Left colon (tissue), 2 donors: ENCODE measurements around the gene SH3GLB2. TPM values are rescaled to one million over a fixed set of nuclear protein-coding genes. Genes with fewer than 3 reads are reported as not detected.
"Not testable (repeated sequence)": the region's sequence is repeated elsewhere in the genome, so short reads cannot be mapped to it uniquely, and the experiment has no call there.

Experiments used
- ATAC-seq: fragments of 200-7000 bp; cut with Tn5 transposase; one replicate; pipeline ENCODE4 v1.9.1; 2020; ENCODE audit warnings: mild to moderate bottlenecking, moderate library complexity
- DNase-seq, 2 donors: peaks; one replicate each; pipeline ENCODE4 v3.0.0-alpha.2; 2020
- intact Hi-C, 2 donors: fragments of 100-400 bp; cut with DNase I in 1 of 2; cut with micrococcal nuclease in 1 of 2; formaldehyde crosslinking; loops; one replicate each; pipeline versions ENCODE4 v1.11.2 to v1.14.0; 2022; cut with DNase I, micrococcal nuclease
- total RNA-seq, 2 donors: library from RNA; stranded (reverse); fragmentation: NEBNext Ultra II Directional; extraction: Animal tissue kit (Norgen Biotek cat#: 25700); gene quantifications; one replicate each; pipeline ENCODE4 v1.2.1, GENCODE V29; 2021
- donor health status: DM: no; HTN: no; CAD: no.
- donor health status: DM: yes; HTN: yes; CAD: no.

The SH3GLB2 gene
- total RNA-seq, 2 donors from 2014 or later = 158 to 169 TPM

DNA sequence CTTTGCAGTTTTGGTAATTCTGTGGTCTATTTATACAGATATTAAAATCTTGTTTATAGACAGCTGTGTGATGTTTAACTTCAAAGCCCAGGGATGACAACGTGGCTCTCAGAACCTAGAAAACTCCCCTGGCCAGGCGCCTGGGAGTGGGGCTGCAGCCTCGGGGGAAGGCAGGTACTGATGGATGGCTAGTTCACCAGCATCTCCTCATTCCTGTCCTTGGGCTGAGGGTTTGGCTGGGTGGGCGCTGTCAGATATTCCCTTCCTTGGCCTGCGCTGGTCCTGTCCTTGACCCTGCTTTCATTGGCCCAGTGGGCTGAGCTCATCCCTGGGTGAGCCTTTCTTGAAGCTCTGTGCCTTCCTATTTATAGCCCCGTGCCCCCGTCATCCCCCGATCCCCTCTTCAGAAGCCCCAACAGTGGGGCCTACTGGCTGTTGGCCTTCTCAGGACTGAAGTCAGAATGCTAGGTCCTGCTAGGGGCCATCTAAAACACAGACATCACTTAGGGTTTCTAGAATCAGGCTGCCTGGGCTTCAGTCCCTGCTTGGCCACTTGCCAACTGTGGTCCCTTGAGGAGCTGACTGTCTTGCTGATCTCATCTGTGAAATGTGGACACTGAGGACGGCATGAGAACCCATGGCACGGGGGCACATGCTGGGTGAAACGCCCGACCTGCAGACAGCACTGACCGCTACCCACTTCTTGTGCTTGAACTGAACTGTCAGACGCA is 20.9 kb downstream of the SH3GLB2 start:
- intact Hi-C loops = no loop called here
- peak; percentile 2 for ATAC-seq
- no peak for DNase-seq

DNA sequence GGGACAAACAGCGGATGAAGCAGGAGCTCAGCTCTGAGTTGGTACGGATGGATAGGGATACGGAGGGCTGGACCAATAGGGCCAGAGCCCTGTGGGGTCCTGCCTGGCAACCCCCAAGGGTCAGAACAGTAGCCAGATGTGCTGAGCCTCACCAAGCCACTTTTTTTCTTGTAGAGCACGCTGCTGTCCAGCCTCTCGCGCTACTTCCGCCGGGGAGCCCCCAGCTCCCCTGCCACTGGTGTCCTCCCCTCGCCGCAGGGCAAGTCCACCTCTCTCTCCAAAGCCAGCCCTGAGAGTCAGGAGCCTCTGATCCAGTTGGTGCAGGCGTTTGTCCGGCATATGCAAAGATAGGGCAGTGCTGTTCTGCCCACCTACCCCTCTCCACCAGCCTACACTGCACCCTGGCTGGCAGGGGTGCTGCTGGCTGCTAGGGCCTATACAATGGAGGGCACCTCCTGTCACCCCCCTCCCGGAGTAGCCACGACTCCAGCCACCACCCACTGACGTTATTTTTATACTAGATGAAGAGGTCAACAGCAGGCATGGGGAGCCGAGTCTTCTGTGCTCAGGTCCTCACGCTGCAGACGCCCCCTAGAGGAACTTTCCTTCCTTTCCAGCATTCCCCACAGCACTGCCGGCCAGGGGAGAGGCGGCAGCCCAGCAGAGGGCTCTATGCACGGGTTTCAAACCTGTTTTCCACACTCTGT is 21.6 kb downstream of the SH3GLB2 start:
- ATAC-seq = peak; percentile 79
- intact Hi-C loops = no loop called here
- peak; percentile 61 to 67 for DNase-seq

DNA sequence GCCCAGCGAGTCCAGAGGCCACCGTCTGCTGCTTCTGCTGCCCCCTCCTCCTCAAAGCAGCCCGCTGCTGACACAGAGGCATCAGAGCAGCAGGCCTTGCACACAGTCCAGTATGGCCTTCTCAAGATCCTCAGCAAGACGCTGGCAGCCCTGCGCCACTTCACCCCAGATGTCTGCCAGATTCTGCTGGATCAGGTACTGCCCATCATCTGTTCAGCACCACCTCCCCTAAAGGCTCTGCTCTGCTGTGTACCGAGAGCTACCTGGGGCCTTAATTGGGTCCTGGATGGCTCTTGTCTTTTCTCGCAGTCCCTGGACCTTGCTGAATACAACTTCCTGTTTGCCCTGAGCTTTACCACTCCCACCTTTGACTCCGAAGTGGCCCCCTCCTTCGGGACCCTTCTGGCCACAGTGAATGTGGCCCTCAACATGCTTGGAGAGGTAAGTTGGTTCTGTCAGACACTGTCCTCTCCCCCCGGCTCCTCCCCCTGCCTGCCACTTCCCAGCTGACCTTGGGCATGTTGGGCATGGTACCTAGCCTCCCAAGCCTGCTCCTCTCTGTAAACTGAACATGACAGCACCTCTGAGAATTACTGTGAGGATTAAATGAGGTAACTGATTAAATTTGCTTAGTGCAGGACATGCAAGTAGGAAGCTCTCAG is 22.7 kb downstream of the SH3GLB2 start:
- intact Hi-C loops = no loop called here
- ATAC-seq (no peak), DNase-seq (no peak)

DNA sequence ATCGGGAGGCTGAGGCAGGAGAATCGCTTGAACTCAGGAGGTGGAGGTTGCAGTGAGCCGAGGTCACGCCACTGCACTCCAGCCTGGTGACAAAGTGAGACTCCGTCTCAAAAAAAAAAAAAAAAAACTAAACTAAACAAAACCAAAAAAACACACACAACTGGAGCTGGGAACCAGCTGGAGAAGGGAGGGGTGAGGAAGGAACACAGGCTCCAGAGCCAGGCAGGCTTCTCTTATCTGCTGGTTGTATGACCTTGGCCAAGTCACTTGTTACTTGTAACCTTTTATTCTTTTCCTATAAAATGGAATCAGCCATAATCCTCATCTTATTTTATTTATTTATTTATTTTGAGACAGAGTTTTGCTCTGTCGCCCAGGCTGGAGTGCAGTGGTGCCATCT is 24.0 kb downstream of the SH3GLB2 start:
- intact Hi-C loops, DNase-seq: not testable (repeated sequence)

DNA sequence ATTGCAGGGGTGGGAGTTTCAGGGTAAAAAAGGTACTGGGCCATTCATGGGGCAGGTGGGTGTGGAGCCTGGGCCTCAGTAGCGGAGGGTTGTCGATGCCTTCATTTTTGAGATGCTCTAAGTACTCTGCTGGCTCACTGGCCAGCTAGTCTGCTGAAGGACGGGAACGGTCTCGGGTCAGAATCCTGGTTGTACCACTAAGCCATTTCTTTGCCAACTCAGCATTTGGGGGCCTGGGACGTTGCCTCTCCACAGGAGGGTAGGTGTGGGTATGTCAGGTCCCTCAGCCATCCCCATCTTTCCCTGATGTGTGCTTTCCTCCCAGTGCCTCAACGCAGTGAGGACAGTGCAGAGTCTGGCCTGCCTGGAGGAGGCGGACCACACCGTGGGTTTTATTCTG is 25.1 kb downstream of the SH3GLB2 start:
- intact Hi-C loops = no loop called here
- DNase-seq (no peak), ATAC-seq (no peak)

More for the DNA sequence above, 24.0 kb downstream of the SH3GLB2 start:
- not testable (repeated sequence) for ATAC-seq

DNA sequence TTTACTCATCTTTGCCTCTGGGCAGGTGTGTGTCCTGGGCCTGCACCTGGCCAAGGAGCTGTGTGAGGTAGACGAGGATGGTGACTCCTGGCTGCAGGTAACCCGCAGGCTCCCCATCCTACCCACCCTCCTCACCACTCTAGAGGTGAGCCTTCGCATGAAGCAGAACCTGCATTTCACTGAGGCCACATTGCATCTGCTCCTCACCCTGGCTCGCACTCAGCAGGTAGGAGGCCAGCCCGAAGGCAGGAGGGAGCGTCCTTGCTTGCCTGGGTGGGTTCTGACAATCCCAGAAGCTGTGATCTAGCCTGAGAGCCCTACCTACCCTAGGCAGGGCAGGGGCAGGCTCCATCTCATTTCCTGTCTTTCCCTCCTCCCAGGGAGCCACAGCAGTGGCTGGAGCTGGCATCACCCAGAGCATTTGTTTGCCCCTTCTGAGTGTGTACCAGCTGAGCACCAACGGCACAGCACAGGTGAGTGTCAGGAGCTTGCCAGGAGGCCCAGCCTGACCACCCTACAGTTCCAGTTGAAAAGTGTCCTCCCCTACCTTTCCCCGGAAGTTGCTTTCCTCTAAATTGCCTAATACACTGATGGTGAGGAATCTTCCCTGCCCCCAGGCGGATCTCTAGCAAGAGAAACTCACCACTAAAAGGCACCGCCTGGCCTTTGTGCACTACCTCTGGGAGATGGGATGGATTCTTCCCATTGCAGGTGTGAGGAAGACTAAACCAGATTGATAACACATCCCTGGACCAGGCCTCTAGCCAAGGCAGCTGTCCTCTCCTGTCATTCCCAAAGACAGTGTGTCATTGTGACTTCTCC is 26.4 kb downstream of the SH3GLB2 start:
- DNase-seq (no peak), ATAC-seq (peak; percentile 4)
- intact Hi-C loops = no loop called here

DNA sequence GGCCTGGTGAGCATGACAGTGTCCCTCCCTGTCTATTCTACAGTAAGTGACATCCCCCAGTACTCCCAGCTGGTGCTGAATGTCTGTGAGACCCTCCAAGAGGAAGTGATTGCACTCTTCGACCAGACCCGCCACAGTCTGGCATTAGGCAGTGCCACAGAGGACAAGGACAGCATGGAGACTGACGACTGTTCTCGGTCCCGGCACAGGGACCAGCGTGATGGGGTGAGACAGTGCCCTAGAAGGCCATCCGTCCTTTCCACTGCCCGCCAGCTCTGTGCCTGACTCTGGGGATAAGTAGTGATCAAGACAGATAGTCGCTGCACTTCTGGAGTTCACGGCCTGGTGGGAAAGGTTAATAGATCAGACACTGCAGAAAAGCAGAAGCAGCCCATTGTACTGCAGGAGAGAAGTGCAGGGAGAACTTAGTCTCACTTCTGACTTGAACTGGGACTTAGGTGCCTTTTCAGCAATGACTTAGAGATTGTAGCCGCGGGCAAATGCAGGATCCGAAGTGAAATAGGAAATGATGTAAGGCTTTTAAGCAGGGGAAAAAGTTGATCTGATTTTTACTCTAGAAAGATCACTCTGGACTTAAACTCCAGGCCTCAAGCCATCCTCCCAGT is 28.4 kb downstream of the SH3GLB2 start:
- DNase-seq (no peak), ATAC-seq (no peak)
- intact Hi-C loops = no loop called here

DNA sequence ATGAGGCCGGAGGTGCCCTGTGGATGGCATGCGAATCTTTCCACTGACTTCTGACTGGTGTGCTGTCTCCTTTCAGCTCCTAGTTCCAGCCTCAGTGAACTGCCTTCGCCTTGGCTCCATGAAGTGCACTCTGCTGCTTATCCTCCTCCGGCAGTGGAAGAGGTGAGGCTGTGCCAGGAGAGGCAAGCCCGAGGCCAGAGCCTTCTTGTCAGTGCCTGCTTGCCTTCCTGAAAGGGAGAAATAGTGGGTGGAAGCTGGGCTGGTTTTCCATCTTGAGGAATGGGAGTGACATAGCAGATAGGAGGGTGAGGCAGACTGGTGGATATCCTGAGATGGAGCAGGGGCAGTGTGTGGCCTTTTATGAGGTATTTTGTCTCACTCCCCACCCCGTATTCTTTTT is 29.7 kb downstream of the SH3GLB2 start:
- ATAC-seq (no peak), DNase-seq (no peak)
- intact Hi-C loops = no loop called here

DNA sequence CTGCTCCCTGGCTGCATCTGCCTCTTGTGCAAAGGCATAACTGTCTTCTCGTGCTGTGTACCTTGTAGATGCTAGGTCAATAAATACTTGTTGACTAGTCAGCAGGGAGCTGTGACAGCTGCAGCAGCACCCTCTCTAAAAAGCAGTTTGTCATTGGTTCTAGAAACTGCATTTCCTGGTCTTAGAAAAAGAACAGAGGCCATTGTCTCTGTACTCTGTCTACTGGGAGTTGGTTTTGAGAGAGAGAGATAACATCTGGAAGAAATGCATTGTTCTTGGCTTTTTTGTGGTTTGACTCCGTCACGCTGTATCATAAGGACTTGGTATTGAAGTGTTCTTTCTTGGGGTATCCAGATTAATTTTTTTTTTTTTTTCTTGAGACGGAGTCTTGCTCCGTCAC is 32.3 kb downstream of the SH3GLB2 start:
- ATAC-seq = no peak
- no peak for DNase-seq
- intact Hi-C loops = no loop called here

DNA sequence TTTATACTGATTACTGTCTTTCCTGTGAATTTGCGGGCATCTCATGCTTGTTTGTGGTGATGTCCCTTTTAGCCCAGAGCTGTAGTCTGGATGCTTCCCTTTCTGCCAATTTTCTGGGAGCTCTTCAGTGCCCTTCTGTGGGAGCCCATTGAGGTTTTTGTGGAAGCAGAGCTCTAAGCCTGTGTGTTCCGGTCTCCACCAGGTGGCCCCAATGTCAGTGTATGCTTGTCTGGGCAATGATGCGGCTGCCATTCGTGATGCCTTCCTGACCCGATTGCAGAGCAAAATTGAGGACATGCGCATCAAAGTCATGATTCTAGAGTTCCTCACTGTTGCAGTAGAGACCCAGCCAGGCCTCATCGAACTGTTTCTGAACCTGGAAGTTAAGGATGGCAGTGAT is 35.1 kb downstream of the SH3GLB2 start:
- DNase-seq = no peak

DNA sequence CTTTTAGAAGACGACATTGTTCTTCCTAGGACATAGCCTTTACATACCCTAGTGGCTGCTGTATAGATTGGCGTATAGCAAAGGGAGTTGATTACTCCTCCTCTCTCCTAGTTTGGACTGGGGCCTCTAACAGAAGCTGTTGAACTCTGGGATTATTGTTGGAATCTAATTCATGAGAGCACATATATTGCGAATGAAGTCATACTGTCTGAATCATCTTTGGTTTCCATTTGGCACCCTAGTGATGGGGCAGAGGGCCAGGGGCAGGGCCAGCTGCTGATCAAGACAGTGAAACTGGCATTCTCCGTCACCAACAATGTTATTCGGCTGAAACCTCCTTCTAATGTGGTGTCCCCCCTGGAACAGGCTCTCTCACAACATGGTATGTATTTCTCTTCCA is 40.3 kb downstream of the SH3GLB2 start:
- intact Hi-C loops = no loop called here
- ATAC-seq = no peak
- DNase-seq = no peak

More for the DNA sequence above, 35.1 kb downstream of the SH3GLB2 start:
- peak; percentile 41 for ATAC-seq
- intact Hi-C loops = no loop called here

DNA sequence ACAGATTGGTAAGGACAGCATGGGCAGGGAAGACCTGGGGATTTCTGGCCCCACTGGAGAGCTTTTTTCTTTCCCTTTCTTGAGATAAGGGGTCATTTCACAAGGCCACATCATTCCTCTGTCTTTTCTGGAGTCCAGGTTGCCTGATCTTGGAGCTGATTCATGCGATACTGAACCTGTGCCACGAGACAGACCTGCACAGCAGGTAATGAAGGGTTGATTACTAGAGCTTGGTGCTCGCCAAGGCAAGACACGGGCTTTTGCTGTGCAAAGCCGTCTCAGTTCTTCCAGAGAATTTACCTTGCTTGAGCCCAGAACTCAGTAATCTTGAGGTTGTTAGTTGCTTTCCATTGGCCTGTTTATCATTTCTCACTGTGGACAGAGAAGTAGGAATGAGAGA is 41.5 kb downstream of the SH3GLB2 start:
- intact Hi-C loops = no loop called here
- no peak for ATAC-seq
- DNase-seq = no peak

DNA sequence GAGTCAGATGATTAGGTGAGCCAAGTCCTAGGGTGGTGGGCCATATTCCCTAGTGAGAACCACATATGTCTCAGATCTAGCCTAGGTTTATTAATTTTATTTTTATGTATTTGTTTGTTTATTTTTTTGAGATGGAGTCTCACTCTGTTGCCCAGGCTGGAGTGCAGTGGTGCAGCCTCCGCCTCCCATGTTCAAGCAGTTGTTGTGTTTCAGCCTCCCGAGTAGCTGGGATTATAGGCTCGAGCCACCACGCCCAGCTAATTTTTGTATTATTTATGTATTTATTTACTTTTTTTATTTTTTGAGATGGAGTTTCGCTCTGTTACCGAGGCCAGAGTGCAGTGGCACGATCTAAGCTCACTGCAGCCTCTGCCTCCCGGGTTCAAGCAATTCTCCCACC is 44.6 kb downstream of the SH3GLB2 start:
- ATAC-seq (no peak), DNase-seq (no peak)
- intact Hi-C loops = no loop called here

DNA sequence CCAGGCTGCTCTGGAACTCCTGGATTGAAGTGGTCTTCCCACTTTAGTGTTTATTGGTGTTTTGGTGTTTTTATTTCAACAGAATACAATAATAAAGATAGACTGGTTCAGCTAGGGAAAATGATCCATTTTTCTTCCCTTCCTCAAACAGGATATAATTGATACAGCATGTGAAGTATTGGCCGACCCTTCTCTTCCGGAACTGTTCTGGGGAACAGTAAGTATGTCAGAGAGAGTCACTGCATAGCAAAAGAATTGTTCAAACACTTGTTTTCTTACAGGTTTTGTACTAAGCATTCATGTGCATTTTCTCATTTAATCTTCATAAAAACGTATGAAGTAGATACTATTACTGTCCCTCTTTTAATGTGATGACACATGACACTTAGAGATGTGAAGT is 49.0 kb downstream of the SH3GLB2 start:
- intact Hi-C loops = no loop called here
- no peak for DNase-seq
- ATAC-seq = no peak

DNA sequence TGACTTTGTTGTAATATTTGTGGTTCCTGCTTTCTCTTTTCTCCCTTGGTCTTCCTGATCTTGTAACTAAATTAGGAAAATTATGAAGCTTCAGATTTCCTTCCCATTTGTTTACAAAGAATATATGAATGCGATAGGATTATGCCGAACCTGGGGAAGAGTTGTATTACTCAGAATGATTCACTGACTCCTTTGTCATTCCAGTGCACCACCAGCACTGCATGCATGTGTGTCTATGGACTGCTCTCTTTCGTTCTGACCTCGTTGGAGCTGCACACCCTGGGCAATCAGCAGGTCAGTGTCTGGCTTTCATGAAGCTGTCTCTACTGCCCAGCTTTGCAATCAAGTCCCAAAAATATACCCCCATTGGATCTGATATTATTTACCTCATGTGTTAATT is 55.2 kb downstream of the SH3GLB2 start:
- intact Hi-C loops = no loop called here
- ATAC-seq = no peak

DNA sequence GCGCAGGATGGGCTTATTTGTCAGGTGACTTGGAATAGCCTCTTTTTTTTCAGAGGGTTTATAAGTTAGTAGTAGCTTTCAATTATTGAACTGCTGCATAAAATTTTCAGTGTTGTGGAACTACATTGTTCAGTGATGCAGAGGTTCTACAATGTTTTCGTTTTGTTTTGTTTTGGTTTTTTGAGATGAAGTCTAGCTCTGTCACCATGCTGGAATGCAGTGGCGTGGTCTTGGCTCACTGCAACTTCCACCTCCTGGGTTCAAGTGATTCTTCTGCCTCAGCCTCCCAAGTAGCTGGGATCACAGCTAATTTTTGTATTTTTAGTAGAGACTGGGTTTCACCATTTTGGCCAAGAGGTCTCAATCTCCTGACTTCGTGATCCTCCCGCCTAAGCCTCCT is 58.6 kb downstream of the SH3GLB2 start:
- ATAC-seq (no peak), DNase-seq (no peak)
- intact Hi-C loops = no loop called here

More for the DNA sequence above, 55.2 kb downstream of the SH3GLB2 start:
- DNase-seq = no peak

DNA sequence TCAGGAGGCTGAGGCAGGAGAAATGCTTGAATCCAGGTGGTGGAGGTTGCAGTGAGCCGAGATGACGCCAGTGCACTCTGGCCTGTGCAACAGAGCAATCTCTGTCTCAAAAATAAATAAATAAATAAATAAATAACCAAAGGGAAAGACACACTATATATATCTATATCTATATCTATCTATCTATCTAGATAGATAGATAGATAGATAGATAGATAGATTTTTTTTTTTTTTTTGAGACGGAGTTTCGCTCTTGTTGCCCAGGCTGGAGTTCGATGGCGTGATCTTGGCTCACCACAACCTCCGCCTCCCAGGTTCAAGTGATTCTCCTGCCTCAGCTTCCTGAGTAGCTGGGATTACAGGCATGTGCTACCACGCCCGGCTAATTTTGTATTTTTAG is 66.7 kb downstream of the SH3GLB2 start:
- DNase-seq, ATAC-seq, intact Hi-C loops: not testable (repeated sequence)
